Thyroid gland (tissue), 4 donors: ENCODE data around the gene CYP11A1. TPM values are rescaled to one million over a fixed set of nuclear protein-coding genes. Genes with fewer than 3 reads are reported as not detected.

Experiments used
- DNase-seq, 2 donors: peaks; one replicate each; pipeline ENCODE4 v3.0.0-alpha.2; 2019
- H3K27ac ChIP-seq, 3 donors: fragments of 200-600 bp; sonication (generic); 1 replicate in 2 of 3; 2 replicates in 1 of 3; pipeline ENCODE4 v1.5.1; 2016 to 2019; ENCODE audit warnings: mild to moderate bottlenecking in 1 of 3, moderate library complexity in 1 of 3
- H3K27me3 ChIP-seq: fragments of 200-600 bp; sonication (generic); one replicate; pipeline ENCODE4 v1.5.1; 2019
- H3K36me3 ChIP-seq, 2 donors: fragments of 200-600 bp; sonication (generic); one replicate each; pipeline ENCODE4 v1.5.1; 2016 to 2019
- H3K4me1 ChIP-seq, 2 donors: fragments of 200-600 bp; sonication (generic); one replicate each; pipeline ENCODE4 v1.5.1; 2017 to 2019
- H3K4me3 ChIP-seq, 3 donors: fragments of 200-600 bp; sonication (generic); replicated peaks in 1 of 3; 1 replicate in 2 of 3; 2 replicates in 1 of 3; pipeline ENCODE4 v1.5.1; 2016; ENCODE audit warnings: mild to moderate bottlenecking in 1 of 3
- H3K9me3 ChIP-seq: fragments of 200-600 bp; sonication (generic); one replicate; pipeline ENCODE4 v1.5.1; 2017
- POLR2A ChIP-seq, 2 donors: fragments of 450-650 bp; IDR thresholded peaks; one replicate each; pipeline ENCODE4 v1.6.1; 2017; ENCODE audit warnings: antibody characterized with exemption in 2 of 2, mild to moderate bottlenecking in 2 of 2, moderate library complexity in 1 of 2
- WGBS, 2 donors: methylation state at CpG; one replicate each; pipeline ENCODE4 v1.1.5; 2017; 5-methylcytosine and 5-hydroxymethylcytosine counted together
- intact Hi-C: fragments of 100-400 bp; cut with DNase I; formaldehyde crosslinking; loops from one replicate; pipeline ENCODE4 v1.15.1; 2023
- total RNA-seq, 4 donors: library from RNA; depleted of rRNA; stranded (reverse); fragments of >200 nt; gene quantifications; one replicate each; pipeline ENCODE4 v1.2.3, GENCODE V29; 2016
- TF ChIP-seq, protein P1 (sequence below), 6 experiments: fragments of 200-600 bp in 3 of 6; fragments of 450-650 bp in 3 of 6; sonication (generic) in 3 of 6; IDR thresholded peaks; one replicate each; pipeline ENCODE4 v1.5.1; 2016 to 2019; ENCODE audit warnings: antibody characterized with exemption in 6 of 6, mild to moderate bottlenecking in 2 of 6, inconsistent platforms in 1 of 6, moderate library complexity in 1 of 6

CYP11A1 gene
- total RNA-seq, 4 donors from 2014 or later, result 0.54 to 1.2 (median 0.56) TPM; not detected in 1

- H3K36me3 ChIP-seq, result no peaks in the 10 kb centered on the region
- no peaks in the 10 kb centered on the region for H3K27me3 ChIP-seq
- H3K4me1 ChIP-seq, result peaks cover 0 to 30% of the 10 kb centered on the region in 2 donors
- intact Hi-C loops, result no loop called here
- 32 to 40% methylated on average over 8 of the region's 8 CpGs for WGBS, 2 donors
- no peak overlapping the region for H3K27ac ChIP-seq
- no peak for TF ChIP-seq POLR2A (IDR thresholded peaks at IDR 0.05)
- TF ChIP-seq, protein P1, sequence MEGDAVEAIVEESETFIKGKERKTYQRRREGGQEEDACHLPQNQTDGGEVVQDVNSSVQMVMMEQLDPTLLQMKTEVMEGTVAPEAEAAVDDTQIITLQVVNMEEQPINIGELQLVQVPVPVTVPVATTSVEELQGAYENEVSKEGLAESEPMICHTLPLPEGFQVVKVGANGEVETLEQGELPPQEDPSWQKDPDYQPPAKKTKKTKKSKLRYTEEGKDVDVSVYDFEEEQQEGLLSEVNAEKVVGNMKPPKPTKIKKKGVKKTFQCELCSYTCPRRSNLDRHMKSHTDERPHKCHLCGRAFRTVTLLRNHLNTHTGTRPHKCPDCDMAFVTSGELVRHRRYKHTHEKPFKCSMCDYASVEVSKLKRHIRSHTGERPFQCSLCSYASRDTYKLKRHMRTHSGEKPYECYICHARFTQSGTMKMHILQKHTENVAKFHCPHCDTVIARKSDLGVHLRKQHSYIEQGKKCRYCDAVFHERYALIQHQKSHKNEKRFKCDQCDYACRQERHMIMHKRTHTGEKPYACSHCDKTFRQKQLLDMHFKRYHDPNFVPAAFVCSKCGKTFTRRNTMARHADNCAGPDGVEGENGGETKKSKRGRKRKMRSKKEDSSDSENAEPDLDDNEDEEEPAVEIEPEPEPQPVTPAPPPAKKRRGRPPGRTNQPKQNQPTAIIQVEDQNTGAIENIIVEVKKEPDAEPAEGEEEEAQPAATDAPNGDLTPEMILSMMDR (IDR thresholded peaks at IDR 0.05), result no peak
- DNase-seq, result peak; percentile 14 to 31
- no peaks in the 10 kb centered on the region for H3K9me3 ChIP-seq
- no peak overlapping the region for H3K4me3 ChIP-seq
Observed at GRCh38 chr15:74317820-74318375, 49.5 kb downstream of the CYP11A1 start.

GRCh38 chr15:74316141-74316540 is 51.3 kb downstream of the CYP11A1 start:
- Histone ChIP-seq H3K9me3 (no peaks in the 10 kb centered on the region), H3K4me1 (peaks cover 0 to 30% of the 10 kb centered on the region in 2 donors), H3K36me3 (no peaks in the 10 kb centered on the region), H3K4me3 (no peak overlapping the region), H3K27ac (no peak overlapping the region), H3K27me3 (no peaks in the 10 kb centered on the region)
- no peak for DNase-seq
- intact Hi-C loops, result no loop called here
- TF ChIP-seq, protein P1 (IDR thresholded peaks at IDR 0.05), result no peak
- TF ChIP-seq POLR2A (IDR thresholded peaks at IDR 0.05), result no peak
- WGBS, 2 donors, result 51 to 61% methylated on average over 5 to 13 of the region's 13 CpGs

DNA sequence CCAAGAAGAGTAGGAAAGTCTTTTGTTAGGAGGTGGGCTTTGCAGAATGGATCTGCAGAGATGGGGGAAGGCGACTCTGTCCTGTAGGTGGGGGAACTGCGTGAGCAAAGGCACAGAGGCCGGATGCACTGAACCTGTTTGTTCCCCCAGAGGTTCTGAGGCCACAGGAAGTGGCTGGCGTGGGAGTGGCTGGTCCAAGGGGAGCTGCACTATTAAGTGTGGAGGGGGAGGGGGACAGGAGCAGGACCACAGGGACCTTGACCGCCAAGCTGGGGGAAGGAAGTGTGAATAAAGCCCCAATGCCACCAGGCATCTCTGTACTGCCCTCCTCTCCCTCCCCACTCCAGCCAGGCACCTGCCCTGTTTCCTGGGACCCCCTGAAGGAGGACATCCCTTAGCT is 51.8 kb downstream of the CYP11A1 start:
- H3K9me3 ChIP-seq, result no peaks in the 10 kb centered on the region
- H3K36me3 ChIP-seq, result no peaks in the 10 kb centered on the region
- intact Hi-C loops, result no loop called here
- DNase-seq, result no peak
- peaks cover 0 to 30% of the 10 kb centered on the region in 2 donors for H3K4me1 ChIP-seq
- TF ChIP-seq, protein P1 (IDR thresholded peaks at IDR 0.05), result no peak
- TF ChIP-seq POLR2A (IDR thresholded peaks at IDR 0.05), result no peak
- H3K4me3 ChIP-seq, result no peak overlapping the region
- WGBS, 2 donors, result 78 to 86% methylated on average over 5 of the region's 5 CpGs
- no peaks in the 10 kb centered on the region for H3K27me3 ChIP-seq
- no peak overlapping the region for H3K27ac ChIP-seq

DNA sequence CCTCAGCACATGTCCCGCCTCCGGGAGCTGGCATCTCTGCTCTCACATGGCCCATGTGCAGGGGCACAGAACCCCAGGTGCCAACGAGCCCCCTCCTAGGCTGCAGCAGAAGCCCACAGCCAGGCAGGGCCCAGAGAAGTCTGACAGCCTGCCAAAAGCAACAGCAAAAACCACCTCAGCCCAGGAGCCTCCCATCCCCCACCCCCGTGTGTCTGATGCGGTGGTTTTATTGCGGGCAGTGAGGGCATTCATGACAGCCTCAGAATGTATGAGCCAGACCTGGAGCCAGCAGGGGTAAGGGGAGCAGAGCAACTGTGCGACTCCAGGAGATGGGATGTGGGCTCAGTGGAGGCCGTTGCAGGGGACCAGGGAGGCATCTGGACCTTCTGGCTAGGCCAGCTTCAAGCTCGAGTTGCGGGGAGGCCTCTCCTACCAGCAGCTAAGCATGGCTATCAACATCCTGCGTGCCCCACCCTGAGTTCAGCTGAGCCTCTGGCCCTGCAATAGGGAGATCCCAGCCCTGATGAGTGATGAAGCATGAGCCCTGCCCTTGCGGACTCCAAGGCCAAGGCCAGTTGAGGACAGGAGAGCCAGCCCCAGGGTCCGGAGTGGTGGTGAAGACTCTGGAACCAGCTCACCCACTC is 52.5 kb downstream of the CYP11A1 start:
- peaks cover 0 to 30% of the 10 kb centered on the region in 2 donors for H3K4me1 ChIP-seq
- H3K9me3 ChIP-seq, result no peaks in the 10 kb centered on the region
- no peaks in the 10 kb centered on the region for H3K36me3 ChIP-seq
- H3K4me3 ChIP-seq, result no peak overlapping the region
- no peak overlapping the region for H3K27ac ChIP-seq
- no peak for DNase-seq
- H3K27me3 ChIP-seq, result no peaks in the 10 kb centered on the region
- TF ChIP-seq POLR2A (IDR thresholded peaks at IDR 0.05), result no peak
- TF ChIP-seq, protein P1 (IDR thresholded peaks at IDR 0.05), result no peak
- 76 to 78% methylated on average over 11 to 13 of the region's 13 CpGs for WGBS, 2 donors
- intact Hi-C loops, result no loop called here

DNA sequence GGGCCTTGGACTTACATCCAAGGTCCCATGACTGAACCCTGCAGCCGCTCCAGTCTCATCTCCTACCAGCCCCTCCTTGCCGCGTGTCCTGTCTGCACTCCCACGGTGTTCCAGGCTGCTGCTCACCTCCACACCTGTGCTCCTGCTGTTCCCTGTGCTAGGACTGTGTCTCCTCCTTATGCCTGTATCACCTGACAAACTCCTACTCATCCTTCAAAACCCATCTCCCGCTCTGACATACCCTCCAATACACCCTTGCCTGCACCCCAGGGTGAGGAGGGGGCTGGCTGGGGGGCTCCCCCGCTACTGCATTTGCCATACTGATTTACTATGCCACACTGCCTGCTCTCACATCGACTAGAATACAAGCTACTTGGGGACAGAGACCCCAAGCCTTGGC is 53.6 kb downstream of the CYP11A1 start:
- 85 to 91% methylated on average over 6 to 7 of the region's 7 CpGs for WGBS, 2 donors
- intact Hi-C loops, result no loop called here
- Histone ChIP-seq H3K36me3 (no peaks in the 10 kb centered on the region), H3K4me1 (peaks cover 0 to 22% of the 10 kb centered on the region in 2 donors), H3K4me3 (no peak overlapping the region), H3K27ac (no peak overlapping the region), H3K9me3 (no peaks in the 10 kb centered on the region), H3K27me3 (no peaks in the 10 kb centered on the region)
- DNase-seq, result no peak
- TF ChIP-seq, protein P1 (IDR thresholded peaks at IDR 0.05), result no peak
- TF ChIP-seq POLR2A (IDR thresholded peaks at IDR 0.05), result no peak
